Smooth muscle cell (in vitro differentiated cells): ENCODE measurements around the gene JOSD2. TPM values are rescaled to one million over a fixed set of nuclear protein-coding genes. Genes with fewer than 3 reads are reported as not detected.

ENCODE experiments used
- DNase-seq: peaks from one replicate; lab custom pipeline; 2025; ENCODE audit not compliant: unreplicated experiment; lab: John Stamatoyannopoulos, UW
- H2AFZ ChIP-seq: fragments of 200-600 bp; sonication (generic); 2 replicates; pipeline ENCODE4 v1.6.0; 2016; ENCODE audit warnings: antibody characterized with exemption, low read depth, mild to moderate bottlenecking
- H3F3A ChIP-seq: fragments of 200-600 bp; sonication (generic); 2 replicates; pipeline ENCODE4 v1.6.0; 2017; ENCODE audit warnings: antibody characterized with exemption, low read depth
- H3K27ac ChIP-seq: fragments of 200-600 bp; sonication (generic); 2 replicates; pipeline ENCODE4 v1.5.1; 2016; ENCODE audit warnings: low read depth, mild to moderate bottlenecking
- H3K27me3 ChIP-seq: fragments of 200-600 bp; sonication (generic); 2 replicates; pipeline ENCODE4 v1.6.1; 2016; ENCODE audit warnings: low read depth, mild to moderate bottlenecking
- H3K36me3 ChIP-seq: fragments of 200-600 bp; sonication (generic); 2 replicates; pipeline ENCODE4 v1.5.1; 2016; ENCODE audit warnings: low read depth
- H3K4me1 ChIP-seq: fragments of 200-600 bp; sonication (generic); 2 replicates; pipeline ENCODE4 v1.5.1; 2016; ENCODE audit warnings: low read depth
- H3K4me2 ChIP-seq: fragments of 200-600 bp; sonication (generic); 2 replicates; pipeline ENCODE4 v1.6.0; 2016; ENCODE audit warnings: mild to moderate bottlenecking
- H3K4me3 ChIP-seq: fragments of 200-600 bp; sonication (generic); 2 replicates; pipeline ENCODE4 v1.5.1; 2016; ENCODE audit warnings: mild to moderate bottlenecking
- H3K79me2 ChIP-seq: fragments of 200-600 bp; sonication (generic); 2 replicates; pipeline ENCODE4 v1.6.0; 2016; ENCODE audit warnings: low read depth, mild to moderate bottlenecking
- H3K9ac ChIP-seq: fragments of 200-600 bp; sonication (generic); 2 replicates; pipeline ENCODE4 v1.6.0; 2016; ENCODE audit warnings: low read depth
- H3K9me3 ChIP-seq: fragments of 200-600 bp; sonication (generic); replicated peaks from 2 replicates; pipeline ENCODE4 v1.5.1; 2016; ENCODE audit warnings: low read depth
- H4K20me1 ChIP-seq: fragments of 200-600 bp; sonication (generic); 2 replicates; pipeline ENCODE4 v1.6.0; 2016; ENCODE audit warnings: low read depth
- CTCF ChIP-seq: fragments of 200-600 bp; sonication (generic); IDR thresholded peaks from 2 replicates; pipeline ENCODE4 v1.5.1; 2017; ENCODE audit warnings: borderline replicate concordance, mild to moderate bottlenecking, antibody characterized with exemption; ENCODE audit not compliant: insufficient read depth, poor library complexity, severe bottlenecking
- WGBS: methylation state at CpG from one replicate; pipeline ENCODE4 v1.1.7; 2016; ENCODE audit warnings: low lambda C conversion rate; 5-methylcytosine and 5-hydroxymethylcytosine counted together
- polyA plus RNA-seq: library from polyadenylated mRNA; unstranded; fragments of >200 nt; fragmentation: Nextera tagmentation; extraction: Ambion mirVana; gene quantifications from 2 replicates; pipeline ENCODE4 v1.2.1, GENCODE V29; 2016
- total RNA-seq: library from RNA; depleted of rRNA; stranded (reverse); fragments of >200 nt; gene quantifications from 2 replicates; pipeline ENCODE4 v1.2.3, GENCODE V29; 2014

The JOSD2 gene
- total and polyA plus RNA-seq, 2 experiments from 2014 or later = 17.1 to 77.6 TPM

GRCh38 chr19:50477751-50478515 is 33.1 kb downstream of the JOSD2 start:
- Histone ChIP-seq H3K4me2 (peak overlapping the region; percentile 98), H3K4me3 (peak overlapping the region; percentile 97)
- WGBS = 94% methylated on average over 17 of the region's 17 CpGs

GRCh38 chr19:50476907-50477238 is 34.1 kb downstream of the JOSD2 start:
- no peaks in the 10 kb centered on the region for H3K9me3 ChIP-seq
- peaks cover 24% of the 10 kb centered on the region for H4K20me1 ChIP-seq
- H3K79me2 ChIP-seq = peaks cover 16% of the 10 kb centered on the region
- WGBS = 24% methylated on average over 20 of the region's 20 CpGs
- H3K4me3 ChIP-seq = peak overlapping the region; percentile 97
- no peak for DNase-seq
- TF ChIP-seq CTCF = no peak
- peaks cover 7% of the 10 kb centered on the region for H3K4me1 ChIP-seq
- H3K27me3 ChIP-seq = no peaks in the 10 kb centered on the region
- peak overlapping the region; percentile 85 for H3K9ac ChIP-seq
- peak overlapping the region; percentile 98 for H3K4me2 ChIP-seq
- peaks cover 6% of the 10 kb centered on the region for H3F3A ChIP-seq
- no peak overlapping the region for H3K27ac ChIP-seq
- no peaks in the 10 kb centered on the region for H3K36me3 ChIP-seq
- H2AFZ ChIP-seq = peak overlapping the region; percentile 100

More at GRCh38 chr19:50477751-50478515, 33.1 kb downstream of the JOSD2 start:
- peaks cover 6% of the 10 kb centered on the region for H3F3A ChIP-seq
- peaks cover 7% of the 10 kb centered on the region for H3K4me1 ChIP-seq
- no peaks in the 10 kb centered on the region for H3K9me3 ChIP-seq
- H3K79me2 ChIP-seq = peaks cover 16% of the 10 kb centered on the region
- H4K20me1 ChIP-seq = peaks cover 24% of the 10 kb centered on the region
- no peak for TF ChIP-seq CTCF
- no peaks in the 10 kb centered on the region for H3K36me3 ChIP-seq
- no peak overlapping the region for H3K9ac ChIP-seq
- no peak overlapping the region for H2AFZ ChIP-seq
- no peaks in the 10 kb centered on the region for H3K27me3 ChIP-seq
- no peak for DNase-seq
- H3K27ac ChIP-seq = no peak overlapping the region

GRCh38 chr19:50476224-50476906 is 34.6 kb downstream of the JOSD2 start, which contains the start of the genes EMC10 and GARIN5A:
Gene EMC10 (plus strand): TSS chr19:50476507. CDS start chr19:50476545, 38 bp downstream.
Gene GARIN5A (minus strand): TSS chr19:50476848. CDS start chr19:50476388, 460 bp downstream.
- Histone ChIP-seq H4K20me1 (peaks cover 24% of the 10 kb centered on the region), H3K27me3 (no peaks in the 10 kb centered on the region), H3K36me3 (no peaks in the 10 kb centered on the region), H3K4me2 (peak within 1 kb of the TSS; percentile 98), H3K9ac (peak within 1 kb of the TSS; percentile 85), H2AFZ (peak within 1 kb of the TSS; percentile 100), H3K9me3 (no peaks in the 10 kb centered on the region), H3K79me2 (peaks cover 16% of the 10 kb centered on the region), H3F3A (peaks cover 6% of the 10 kb centered on the region), H3K27ac (peak within 1 kb of the TSS; percentile 68), H3K4me3 (peak within 1 kb of the TSS; percentile 97), H3K4me1 (peaks cover 7% of the 10 kb centered on the region)
- WGBS = 3% methylated on average over 58 of the region's 58 CpGs
- peak; percentile 72 for DNase-seq
- TF ChIP-seq CTCF = no peak
